ENCODE results near the gene MAD1L1.
A peak's percentile ranks its signal among the peaks of the same experiment; 100 is the strongest.

MAD1L1 gene

GRCh38 chr7:2242541-2243429, 10.0 kb upstream of the MAD1L1 start:
- DNase-seq (ENCODE audit: low read depth, low spot score) = peak; percentile 22

GRCh38 chr7:2241580-2242540, 9.1 kb upstream of the MAD1L1 start, which contains the start of the genes MRM2 and NUDT1:
Gene MRM2 (minus strand): TSS chr7:2242205. CDS start chr7:2242169, 36 bp downstream.
Gene NUDT1 (plus strand): TSS chr7:2242226. CDS start chr7:2244575, 2,349 bp downstream.
- DNase-seq (ENCODE audit: low read depth, low spot score) = peak; percentile 92

DNA sequence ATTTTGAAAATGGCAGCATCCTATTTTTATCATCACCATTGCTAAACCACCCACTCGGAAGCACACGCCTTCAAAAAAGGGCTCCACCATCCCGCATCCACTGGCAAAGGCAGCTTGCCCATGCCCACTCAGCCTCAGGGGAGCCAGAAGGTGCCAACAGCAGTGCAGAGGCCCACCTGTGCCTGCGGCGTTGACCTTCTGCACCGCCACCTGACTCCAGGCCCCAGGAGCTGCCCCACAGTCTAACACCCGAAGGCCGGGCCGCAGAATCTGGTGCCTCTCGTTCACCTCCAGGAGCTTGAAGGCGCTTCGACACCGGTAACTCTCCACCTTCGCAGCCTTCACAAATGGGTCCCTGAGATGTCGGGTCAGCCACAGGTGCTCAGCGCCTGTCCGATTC, 6.5 kb upstream of the MAD1L1 start:
- DNase-seq (ENCODE audit: low read depth, low spot score) = no peak

DNA sequence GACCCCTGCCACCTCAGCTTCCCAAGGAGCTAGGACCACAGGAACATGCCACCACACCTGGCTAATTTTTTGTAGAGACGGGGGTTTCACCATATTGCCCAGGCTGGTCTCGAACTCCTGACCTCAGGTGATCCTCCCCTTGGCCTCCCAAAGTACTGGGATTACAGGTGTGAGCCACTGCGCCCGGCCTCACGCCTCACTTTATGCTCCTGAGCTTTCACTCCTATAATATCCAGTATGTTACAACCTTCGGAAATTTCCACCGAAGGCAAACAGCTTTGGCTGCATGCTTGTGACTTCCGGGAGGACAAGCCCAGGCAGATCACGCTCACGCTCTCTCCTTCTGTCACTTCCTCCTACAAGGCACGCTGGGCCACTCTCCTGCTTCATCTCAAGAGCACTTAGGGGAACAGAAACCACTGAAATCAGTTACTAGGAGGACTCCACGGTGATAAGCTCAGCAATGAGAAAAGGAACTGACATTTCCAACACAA, 4.4 kb upstream of the MAD1L1 start:
- DNase-seq (ENCODE audit: low read depth, low spot score) = no peak

DNA sequence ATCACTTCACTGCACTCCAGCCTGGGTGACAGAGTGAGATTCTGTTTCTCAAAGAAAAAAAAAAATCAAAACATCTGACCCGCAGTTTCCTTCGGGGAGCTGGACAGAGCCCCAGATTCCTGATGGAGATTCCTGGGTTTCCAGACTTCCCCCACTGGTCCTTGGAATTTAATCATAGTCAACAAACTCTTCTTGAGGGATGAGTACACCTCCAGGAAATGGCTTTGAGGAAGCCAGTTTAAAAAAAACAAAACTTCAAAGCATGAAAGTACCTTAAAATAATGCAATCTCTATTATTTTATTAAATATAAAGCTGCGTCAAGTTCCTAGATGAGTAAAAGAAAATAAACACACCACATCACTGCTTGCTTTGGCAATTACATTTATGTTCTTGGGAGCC, 1.2 kb upstream of the MAD1L1 start:
- peak; percentile 35 for DNase-seq (ENCODE audit: low read depth, low spot score)

- DNase-seq (ENCODE audit: low read depth, low spot score) = peak; percentile 44
Measured at GRCh38 chr7:2231992-2232765, 566 bp downstream of the MAD1L1 start.

DNA sequence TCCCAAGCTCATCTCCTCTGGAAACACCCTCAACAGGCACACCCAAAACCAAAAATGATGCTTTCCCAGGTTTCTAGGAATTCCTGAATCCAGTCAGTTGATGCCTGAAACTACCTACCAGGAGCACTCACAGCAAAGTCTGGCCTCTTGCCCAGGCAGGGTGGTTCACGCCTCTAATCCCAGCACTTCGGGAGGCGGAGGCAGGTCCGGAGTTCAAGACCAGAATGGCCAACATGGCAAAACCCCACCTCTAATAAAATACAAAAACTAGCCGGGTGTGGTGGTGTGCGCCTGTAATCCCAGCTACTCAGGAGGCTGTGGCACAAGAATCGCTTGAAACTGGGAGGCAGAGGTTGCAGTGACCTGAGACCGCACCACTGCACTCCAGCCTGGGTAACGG, 1.9 kb downstream of the MAD1L1 start:
- no peak for DNase-seq (ENCODE audit: low read depth, low spot score)

DNA sequence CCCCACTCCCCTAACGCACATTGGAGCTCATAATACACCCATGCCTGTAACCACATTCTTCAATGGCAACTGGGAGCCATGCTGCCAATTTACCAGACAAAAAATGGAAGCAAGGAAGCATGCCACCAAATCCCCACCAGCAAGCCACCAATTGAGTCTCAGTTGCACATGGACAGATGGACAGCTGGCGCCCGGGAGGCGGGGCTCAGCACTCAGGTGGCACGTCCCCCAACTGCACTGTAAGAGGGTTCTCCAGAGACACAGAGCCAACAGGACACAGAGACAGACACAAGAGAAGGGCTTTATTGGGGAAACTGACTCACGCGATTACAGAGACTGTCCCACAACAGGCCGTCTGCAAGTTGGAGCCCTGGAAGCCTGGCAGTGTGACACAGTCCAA, 2.5 kb downstream of the MAD1L1 start:
- no peak for DNase-seq (ENCODE audit: low read depth, low spot score)

GRCh38 chr7:2229467-2229866, 3.3 kb downstream of the MAD1L1 start:
- DNase-seq (ENCODE audit: low read depth, low spot score) = no peak

GRCh38 chr7:2228921-2229320, 3.8 kb downstream of the MAD1L1 start:
- DNase-seq (ENCODE audit: low read depth, low spot score) = no peak

DNA sequence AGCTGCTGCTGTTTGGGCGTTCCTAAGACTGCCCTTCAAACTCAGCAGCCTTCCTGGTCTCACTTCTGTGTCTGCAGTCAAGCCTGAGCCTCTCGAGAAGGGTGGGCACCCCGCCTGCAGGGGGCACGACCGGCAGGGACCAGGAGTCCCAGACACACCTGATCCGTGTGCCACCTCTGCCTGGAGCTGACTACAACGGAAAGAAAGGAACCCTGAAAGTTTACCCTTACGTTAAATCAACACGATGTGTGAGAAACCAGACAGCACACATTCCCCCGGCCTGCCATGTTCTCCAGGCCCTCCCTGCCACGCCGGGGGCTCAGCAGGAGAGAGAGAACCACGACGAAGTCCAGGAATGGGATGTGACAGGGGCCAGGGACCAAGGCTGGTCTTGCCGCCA, 5.0 kb downstream of the MAD1L1 start:
- DNase-seq (ENCODE audit: low read depth, low spot score) = no peak

DNA sequence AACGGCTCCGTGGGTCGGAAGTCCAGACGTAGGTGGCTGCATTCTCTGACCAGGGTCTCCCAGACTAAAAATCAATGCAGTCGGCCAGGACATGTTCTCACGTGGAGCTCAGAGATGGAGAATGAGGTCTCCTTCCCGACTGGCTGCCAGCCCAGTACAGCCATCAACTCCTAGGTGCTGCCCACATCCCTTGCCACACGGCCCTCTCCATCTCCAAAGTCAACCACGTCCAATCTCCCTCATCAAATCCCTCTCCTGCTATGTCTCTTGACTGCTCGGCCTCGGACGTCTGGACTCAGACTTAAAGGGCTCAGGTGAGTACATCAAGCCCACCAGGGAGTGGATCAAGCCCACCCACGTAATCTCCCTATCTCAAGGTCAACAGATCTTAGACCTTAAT, 6.9 kb downstream of the MAD1L1 start:
- no peak for DNase-seq (ENCODE audit: low read depth, low spot score)

DNA sequence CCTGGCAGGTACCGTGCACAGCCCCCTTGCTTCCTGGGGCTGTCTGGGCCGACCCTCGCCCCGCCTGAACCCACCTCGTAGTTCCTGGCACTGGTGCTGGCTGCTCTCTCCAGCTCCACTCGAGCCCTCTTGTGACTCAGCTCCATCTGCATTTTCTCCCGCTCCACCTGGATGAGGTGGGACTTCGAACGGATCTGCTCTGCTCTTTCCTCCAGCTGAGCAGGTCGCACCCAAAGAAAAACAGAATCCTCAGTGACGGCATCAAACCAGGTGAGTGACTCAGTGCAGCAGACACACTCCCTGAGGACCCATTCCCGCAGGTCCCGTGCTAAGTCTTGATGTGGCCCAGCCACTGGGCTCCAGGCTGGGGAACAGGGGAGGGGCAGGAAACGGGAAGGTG, 7.4 kb downstream of the MAD1L1 start:
- no peak for DNase-seq (ENCODE audit: low read depth, low spot score)

DNA sequence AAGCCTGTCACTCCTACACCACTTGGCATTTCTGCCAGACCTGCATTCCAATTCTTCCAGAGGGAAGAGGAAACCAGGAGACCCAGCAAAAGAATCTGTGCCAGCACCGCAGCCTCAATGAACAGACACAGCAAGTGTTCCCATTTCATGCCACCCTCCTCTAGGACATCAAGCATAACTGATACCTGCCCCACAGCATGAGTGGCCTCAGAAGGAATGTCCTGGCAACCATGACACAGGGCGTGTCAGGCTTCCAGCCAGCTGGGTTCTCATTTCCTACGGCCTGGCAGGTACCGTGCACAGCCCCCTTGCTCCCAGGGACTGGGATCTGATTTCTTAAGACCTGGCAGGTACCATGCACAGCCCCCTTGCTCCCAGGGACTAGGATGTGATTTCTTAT, 7.8 kb downstream of the MAD1L1 start:
- no peak for DNase-seq (ENCODE audit: low read depth, low spot score)

- DNase-seq (ENCODE audit: low read depth, low spot score) = no peak
Measured at GRCh38 chr7:2224491-2224928, 8.2 kb downstream of the MAD1L1 start.

GRCh38 chr7:2223321-2223720, 9.4 kb downstream of the MAD1L1 start:
- DNase-seq (ENCODE audit: low read depth, low spot score) = no peak

- no peak for DNase-seq (ENCODE audit: low read depth, low spot score)
Measured at GRCh38 chr7:2222516-2222915, 10.2 kb downstream of the MAD1L1 start.

DNA sequence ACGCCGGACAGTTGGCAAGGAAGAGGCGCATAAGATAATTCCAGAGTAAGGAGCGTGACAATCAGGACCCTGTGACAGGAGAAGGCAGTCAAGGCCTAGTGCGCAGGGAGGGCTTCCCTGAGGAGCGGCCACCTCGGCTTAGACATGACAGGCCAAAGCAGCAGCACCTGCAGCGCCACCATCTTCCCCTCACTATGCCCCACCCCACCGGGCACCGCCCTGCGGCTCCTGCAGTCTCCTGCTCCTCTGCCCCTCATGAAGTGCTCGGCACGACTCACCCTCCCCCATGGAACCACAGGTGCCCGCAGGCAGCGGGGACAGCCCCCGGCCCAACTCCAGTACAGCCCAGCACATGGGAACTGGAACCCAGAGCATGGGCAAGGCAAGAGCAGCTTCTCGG, 11.8 kb downstream of the MAD1L1 start:
- DNase-seq (ENCODE audit: low read depth, low spot score) = no peak

DNA sequence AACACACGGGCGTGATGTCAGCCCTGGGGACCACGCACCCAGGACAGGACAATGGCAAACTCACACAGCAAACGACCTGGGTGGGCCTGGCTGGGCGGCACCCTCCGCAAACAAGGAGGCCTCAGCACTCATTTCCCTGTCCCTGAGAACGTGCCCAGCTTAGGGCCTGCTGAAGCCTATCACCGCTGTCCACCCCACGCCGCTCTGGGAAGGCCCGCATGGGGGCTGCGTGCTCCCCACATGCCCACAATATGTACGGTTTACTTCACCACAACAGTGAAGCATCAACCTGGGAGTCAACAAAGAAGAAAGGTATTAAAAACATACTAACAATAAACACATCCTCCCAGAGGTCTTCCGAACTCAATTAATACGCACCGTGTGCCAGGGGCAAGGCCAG, 12.2 kb downstream of the MAD1L1 start:
- no peak for DNase-seq (ENCODE audit: low read depth, low spot score)

GRCh38 chr7:2220030-2220429, 12.7 kb downstream of the MAD1L1 start:
- no peak for DNase-seq (ENCODE audit: low read depth, low spot score)

DNA sequence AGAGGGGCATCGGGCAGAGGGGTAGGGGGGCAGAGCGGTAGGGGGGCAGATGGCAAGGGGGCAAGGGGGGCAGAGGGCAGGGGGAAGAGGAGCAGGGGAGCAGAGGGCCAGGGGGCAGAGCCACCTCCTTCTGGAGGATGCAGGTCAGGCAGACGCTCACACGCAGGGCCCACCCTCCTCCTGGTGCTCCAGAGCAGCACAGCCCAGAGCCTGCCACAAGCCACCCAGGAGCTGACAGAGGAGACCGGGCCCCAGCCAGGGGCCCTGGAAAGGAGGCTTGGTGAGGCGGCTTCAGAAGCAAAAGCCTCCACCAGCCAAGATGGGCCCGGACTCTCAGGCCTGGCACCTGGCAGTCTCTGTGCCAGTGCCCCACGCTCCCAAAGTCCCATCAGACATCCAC, 13.1 kb downstream of the MAD1L1 start:
- DNase-seq (ENCODE audit: low read depth, low spot score) = no peak

Measured in astrocyte of the hippocampus (primary cell).